GM12873 (cell line): Measurements from ENCODE around the gene GMDS.

Source experiments
- TF ChIP-seq, protein P1 (sequence below): IDR thresholded peaks from 2 replicates; pipeline ENCODE4 v1.5.1; 2012; ENCODE audit warnings: low read depth, mild to moderate bottlenecking, moderate library complexity, low read length, control low read depth; ENCODE audit not compliant: insufficient read depth; ENCODE audit errors: missing control alignments

The GMDS gene

DNA sequence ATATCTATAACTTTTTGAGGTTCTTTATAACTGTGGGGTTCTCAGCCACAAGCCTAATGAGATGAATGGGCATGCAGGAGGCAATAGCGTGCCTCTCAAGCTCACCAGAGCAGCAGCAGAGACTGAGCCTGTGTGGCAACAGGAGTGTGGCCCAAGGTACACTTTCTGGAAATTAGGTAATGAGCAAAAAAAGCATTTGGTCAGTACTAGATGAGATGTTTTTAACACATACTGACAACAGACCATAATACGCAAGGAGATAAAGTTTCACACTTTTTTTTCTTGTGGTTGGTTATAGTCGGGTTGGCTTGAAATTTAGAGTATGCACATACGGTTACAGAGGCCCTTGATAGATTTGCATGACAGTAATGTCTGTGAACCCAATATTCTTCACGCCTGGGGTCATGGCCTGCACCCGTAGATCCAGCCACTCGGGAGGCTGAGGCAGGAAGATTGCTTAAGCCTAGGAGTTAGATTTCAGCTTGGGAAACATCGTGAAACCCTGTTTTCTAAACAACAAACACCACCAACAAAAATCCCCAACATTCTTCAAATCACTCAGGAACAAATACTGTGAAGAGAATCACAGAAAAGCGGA is 300.1 kb downstream of the GMDS start:
- TF ChIP-seq, protein P1, sequence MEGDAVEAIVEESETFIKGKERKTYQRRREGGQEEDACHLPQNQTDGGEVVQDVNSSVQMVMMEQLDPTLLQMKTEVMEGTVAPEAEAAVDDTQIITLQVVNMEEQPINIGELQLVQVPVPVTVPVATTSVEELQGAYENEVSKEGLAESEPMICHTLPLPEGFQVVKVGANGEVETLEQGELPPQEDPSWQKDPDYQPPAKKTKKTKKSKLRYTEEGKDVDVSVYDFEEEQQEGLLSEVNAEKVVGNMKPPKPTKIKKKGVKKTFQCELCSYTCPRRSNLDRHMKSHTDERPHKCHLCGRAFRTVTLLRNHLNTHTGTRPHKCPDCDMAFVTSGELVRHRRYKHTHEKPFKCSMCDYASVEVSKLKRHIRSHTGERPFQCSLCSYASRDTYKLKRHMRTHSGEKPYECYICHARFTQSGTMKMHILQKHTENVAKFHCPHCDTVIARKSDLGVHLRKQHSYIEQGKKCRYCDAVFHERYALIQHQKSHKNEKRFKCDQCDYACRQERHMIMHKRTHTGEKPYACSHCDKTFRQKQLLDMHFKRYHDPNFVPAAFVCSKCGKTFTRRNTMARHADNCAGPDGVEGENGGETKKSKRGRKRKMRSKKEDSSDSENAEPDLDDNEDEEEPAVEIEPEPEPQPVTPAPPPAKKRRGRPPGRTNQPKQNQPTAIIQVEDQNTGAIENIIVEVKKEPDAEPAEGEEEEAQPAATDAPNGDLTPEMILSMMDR, result no peak

DNA sequence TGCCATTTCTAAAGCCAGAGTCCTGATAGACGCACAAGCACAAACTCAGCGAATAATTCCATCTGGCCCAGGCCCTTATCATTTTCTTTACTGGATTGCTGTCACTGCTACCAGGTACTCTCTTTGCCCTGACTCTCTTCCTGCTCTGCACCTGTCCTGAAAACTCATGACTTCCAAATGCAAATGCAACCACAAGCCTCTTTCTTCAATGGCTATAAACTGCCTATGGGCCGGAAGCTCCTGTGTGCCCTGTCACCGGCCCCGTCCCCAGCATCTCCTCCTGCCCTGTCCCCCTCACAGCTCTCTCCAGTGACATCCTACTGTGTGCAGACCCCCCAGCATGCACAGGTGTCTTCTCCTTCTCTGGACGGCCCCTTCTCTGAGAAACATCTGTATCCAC is 302.6 kb downstream of the GMDS start:
- TF ChIP-seq, protein P1, result no peak

DNA sequence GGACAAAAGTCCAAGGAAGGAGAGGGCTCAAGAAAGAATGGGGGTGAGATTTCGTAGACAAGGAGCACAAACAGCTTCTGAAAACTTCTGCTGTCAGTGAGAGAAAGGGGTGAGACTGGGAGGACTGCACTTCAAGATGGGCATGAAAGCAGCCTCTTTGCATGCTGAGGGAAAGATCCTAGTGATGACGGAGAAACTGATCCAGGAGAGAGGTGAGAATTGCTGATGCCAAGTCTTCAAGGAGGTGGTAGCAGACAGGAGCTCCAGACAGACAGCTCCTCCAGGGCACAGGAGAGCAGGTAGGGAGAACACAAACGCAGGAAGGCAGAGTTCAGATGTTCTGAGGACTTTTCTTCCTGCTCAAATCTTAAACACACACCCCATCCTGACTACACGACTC is 303.9 kb downstream of the GMDS start:
- TF ChIP-seq, protein P1, result no peak

DNA sequence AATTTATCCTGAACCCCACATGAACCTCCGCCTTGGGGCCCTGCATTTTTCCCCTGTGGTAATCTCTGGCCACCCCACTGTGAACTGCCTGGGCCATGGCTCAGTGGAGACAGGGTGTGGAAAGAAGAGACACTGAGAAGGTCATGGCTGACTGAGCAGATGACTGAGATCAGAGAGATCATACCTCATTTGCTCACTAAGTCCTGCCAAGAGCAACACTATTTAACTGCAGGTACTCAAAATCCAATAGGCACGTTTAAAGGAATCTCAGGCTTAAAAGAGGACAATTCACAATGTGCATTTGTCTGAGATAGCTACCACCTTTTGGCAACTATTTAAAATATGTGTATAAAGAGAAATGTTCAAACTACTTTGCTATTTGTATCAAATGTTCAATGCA is 305.0 kb downstream of the GMDS start:
- TF ChIP-seq, protein P1, result no peak

DNA sequence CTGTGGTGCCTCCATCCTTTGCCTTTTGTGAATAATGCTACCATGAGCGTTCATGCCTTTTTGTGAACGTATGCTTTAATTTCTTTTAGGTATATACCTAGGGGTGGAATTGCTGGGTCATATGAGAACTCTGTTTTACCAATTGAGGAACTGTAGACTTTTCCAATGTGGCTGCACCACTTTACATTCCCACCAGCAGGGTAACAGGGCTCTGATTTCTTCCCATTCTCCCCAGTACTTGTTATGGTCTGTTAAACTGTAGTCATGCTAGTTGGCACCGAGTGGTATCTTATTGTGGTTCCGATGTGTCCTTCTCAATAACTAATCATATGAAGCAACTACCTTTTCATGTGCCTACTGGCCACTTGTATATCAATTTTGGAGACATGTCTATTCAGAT is 312.1 kb downstream of the GMDS start:
- TF ChIP-seq, protein P1, result no peak

DNA sequence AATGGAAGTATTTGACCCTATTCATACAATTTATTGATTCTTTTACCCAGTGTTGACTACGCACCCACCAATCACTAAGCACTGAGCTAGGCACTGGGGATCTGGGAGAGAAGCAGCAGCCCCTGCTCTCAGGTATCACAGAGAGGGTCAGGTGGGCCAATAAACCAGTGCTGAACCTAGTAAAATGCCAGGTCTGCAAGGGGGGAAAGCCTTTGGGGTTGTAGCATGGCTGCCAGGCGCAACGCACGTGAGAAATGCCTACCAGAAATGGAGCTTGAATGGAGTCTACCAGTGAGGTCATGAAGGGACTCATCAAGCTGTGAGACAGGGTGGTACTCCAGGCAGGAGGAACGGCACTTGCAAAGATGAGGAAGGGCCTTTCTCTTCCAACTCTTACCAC is 313.6 kb downstream of the GMDS start:
- TF ChIP-seq, protein P1, result no peak

DNA sequence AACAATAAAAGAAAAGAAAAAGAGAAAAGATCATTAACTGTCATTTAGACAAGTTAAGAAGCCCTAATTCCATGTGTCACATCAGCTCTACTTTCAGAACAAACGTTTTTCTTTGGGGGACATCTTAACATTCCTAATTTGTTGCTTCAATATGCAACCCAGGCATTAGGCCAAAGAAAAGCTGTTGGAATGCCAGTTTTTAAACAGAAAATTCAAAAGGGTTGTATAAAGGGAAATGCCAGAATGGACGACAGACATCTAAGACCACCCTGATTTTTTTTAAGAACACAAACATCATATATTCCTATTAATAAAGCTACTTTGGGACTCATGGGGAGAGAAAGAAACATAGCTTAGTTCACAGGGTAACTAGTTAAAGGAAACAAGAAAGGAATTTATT is 315.0 kb downstream of the GMDS start:
- TF ChIP-seq, protein P1, result no peak
